Neural cell (in vitro differentiated cells): ENCODE measurements around the gene DPM2. TPM values are rescaled to one million over a fixed set of nuclear protein-coding genes. Genes with fewer than 3 reads are reported as not detected.

ENCODE experiments used
- H2AFZ ChIP-seq: fragments of 200-600, 300-800 bp; sonication (generic), shearing (Covaris generic); 2 replicates; pipeline ENCODE4 v1.6.0; 2014; ENCODE audit warnings: low read depth, mild to moderate bottlenecking, antibody characterized with exemption, low read length, moderate library complexity
- H3F3A ChIP-seq: fragments of 200-600 bp; shearing (Covaris generic); 2 replicates; pipeline ENCODE4 v1.6.1; 2016; ENCODE audit warnings: mild to moderate bottlenecking, moderate library complexity, mixed read lengths, antibody characterized with exemption, low read length; ENCODE audit not compliant: insufficient read depth, poor library complexity, severe bottlenecking
- H3K27ac ChIP-seq: fragments of 200-600, 300-800 bp; sonication (generic), shearing (Covaris generic); 2 replicates; pipeline ENCODE4 v1.5.1; 2014; ENCODE audit warnings: mild to moderate bottlenecking, low read length, moderate library complexity
- H3K27me3 ChIP-seq: fragments of 300-800, 200-600 bp; sonication (generic), shearing (Covaris generic); 2 replicates; pipeline ENCODE4 v1.6.0; 2014; ENCODE audit warnings: mild to moderate bottlenecking, low read depth, low read length, moderate library complexity; ENCODE audit not compliant: insufficient read depth
- H3K36me3 ChIP-seq: fragments of 300-800, 200-600 bp; sonication (generic), shearing (Covaris generic); 2 replicates; pipeline ENCODE4 v1.5.1; 2014; ENCODE audit warnings: mild to moderate bottlenecking, antibody characterized with exemption, low read length, moderate library complexity; ENCODE audit not compliant: insufficient read depth
- H3K4me2 ChIP-seq: fragments of 300-800, 200-600 bp; sonication (generic), shearing (Covaris generic); 2 replicates; pipeline ENCODE4 v1.6.0; 2014; ENCODE audit warnings: mild to moderate bottlenecking, low read length
- H3K4me3 ChIP-seq: fragments of 300-800, 200-600 bp; sonication (generic), shearing (Covaris generic); 2 replicates; pipeline ENCODE4 v1.5.1; 2014; ENCODE audit warnings: mild to moderate bottlenecking, low read length, moderate library complexity
- H3K79me2 ChIP-seq: fragments of 200-600 bp; shearing (Covaris generic); replicated peaks from 2 replicates; pipeline ENCODE4 v1.6.0; 2014; ENCODE audit warnings: mild to moderate bottlenecking, low read length, moderate library complexity; ENCODE audit not compliant: insufficient read depth
- H3K9ac ChIP-seq: fragments of 300-800, 200-600 bp; sonication (generic), shearing (Covaris generic); 2 replicates; pipeline ENCODE4 v1.6.1; 2016; ENCODE audit warnings: mild to moderate bottlenecking, low read length, mixed read lengths
- H3K9me2 ChIP-seq: fragments of 200-600 bp; shearing (Covaris generic); 2 replicates; pipeline ENCODE4 v1.6.1; 2016; ENCODE audit warnings: mild to moderate bottlenecking, low read length, mixed read lengths; ENCODE audit not compliant: insufficient read depth
- H3K9me3 ChIP-seq: fragments of 200-600, 300-800 bp; sonication (generic), shearing (Covaris generic); 2 replicates; pipeline ENCODE4 v1.6.1; 2016; ENCODE audit warnings: mild to moderate bottlenecking, mixed run types, low read length, moderate library complexity, mixed read lengths
- H4K20me1 ChIP-seq: fragments of 200-600 bp; shearing (Covaris generic); 2 replicates; pipeline ENCODE4 v1.6.1; 2016; ENCODE audit warnings: mild to moderate bottlenecking, mixed run types; ENCODE audit not compliant: insufficient read depth
- EP300 ChIP-seq: fragments of 450-650 bp; conservative IDR thresholded peaks from 2 replicates; pipeline ENCODE4 v1.6.1; 2014; ENCODE audit warnings: antibody characterized with exemption, mild to moderate bottlenecking, moderate library complexity; ENCODE audit not compliant: poor library complexity, severe bottlenecking
- EZH2 ChIP-seq: fragments of 200-600, 300-800 bp; shearing (Covaris generic), sonication (generic); IDR thresholded peaks from 2 replicates; pipeline ENCODE4 v1.6.1; 2014; ENCODE audit warnings: antibody characterized with exemption, low read length, borderline replicate concordance, mild to moderate bottlenecking; ENCODE audit not compliant: insufficient read depth, poor library complexity, severe bottlenecking
- MXI1 ChIP-seq: fragments of 450-650 bp; conservative IDR thresholded peaks from 2 replicates; pipeline ENCODE4 v1.6.1; 2014; ENCODE audit warnings: antibody characterized with exemption, mild to moderate bottlenecking; ENCODE audit not compliant: poor library complexity, severe bottlenecking
- POLR2AphosphoS5 ChIP-seq: IDR thresholded peaks from 2 replicates; pipeline ENCODE4 v1.6.1; 2012
- RAD21 ChIP-seq: fragments of 450-650 bp; conservative IDR thresholded peaks from 2 replicates; pipeline ENCODE4 v1.6.1; 2014; ENCODE audit warnings: antibody characterized with exemption, mild to moderate bottlenecking, moderate library complexity
- SMC3 ChIP-seq: fragments of 450-650 bp; conservative IDR thresholded peaks from 2 replicates; pipeline ENCODE4 v1.6.1; 2014; ENCODE audit warnings: antibody characterized with exemption, mild to moderate bottlenecking, moderate library complexity; ENCODE audit not compliant: poor library complexity
- TAF1 ChIP-seq: IDR thresholded peaks from 2 replicates; pipeline ENCODE4 v1.6.1; 2012; ENCODE audit warnings: low read depth
- polyA plus RNA-seq: library from polyadenylated mRNA; depleted of rRNA; stranded (reverse); fragments of >200 nt; gene quantifications from 2 replicates; pipeline ENCODE4 v1.2.3, GENCODE V29; 2014
- TF ChIP-seq, protein P1 (sequence below): fragments of 450-650 bp; IDR thresholded peaks from 2 replicates; pipeline ENCODE4 v1.5.1; 2014; ENCODE audit warnings: antibody characterized with exemption, mild to moderate bottlenecking, moderate library complexity; ENCODE audit not compliant: poor library complexity, severe bottlenecking
- TF ChIP-seq, protein P2 (sequence below): IDR thresholded peaks from 2 replicates; pipeline ENCODE4 v1.6.1; 2012; ENCODE audit warnings: borderline replicate concordance

DPM2 gene
- polyA plus RNA-seq, 1 donor from 2014 or later: 30.5 TPM

DNA sequence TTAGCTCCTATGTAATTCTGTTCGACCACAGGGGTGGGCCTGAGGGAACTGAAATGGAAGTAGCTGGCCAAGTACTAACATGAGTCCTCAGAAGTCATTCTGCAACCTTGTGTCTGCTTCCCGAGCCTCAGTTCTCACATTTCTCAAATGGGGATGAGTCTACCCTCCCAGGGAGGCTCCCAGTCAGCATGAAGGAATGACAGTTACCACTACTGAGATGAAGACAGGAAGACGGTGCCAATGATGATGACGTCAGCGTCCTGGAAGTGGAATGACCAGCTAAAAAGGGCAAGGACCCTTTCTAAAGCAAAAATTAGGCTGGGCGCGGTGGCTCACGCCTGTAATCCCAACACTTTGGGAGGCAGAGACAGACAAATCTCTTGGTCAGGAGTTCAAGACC, 13.9 kb downstream of the DPM2 start:
- Histone ChIP-seq H3K27ac (no peak overlapping the region), H3K9ac (no peak overlapping the region), H2AFZ (no peak overlapping the region), H3K4me3 (no peak overlapping the region), H3K79me2 (no peaks in the 10 kb centered on the region), H3K27me3 (peaks cover 42% of the 10 kb centered on the region), H3K9me2 (no peaks in the 10 kb centered on the region), H3K9me3 (no peaks in the 10 kb centered on the region), H3K4me2 (no peak overlapping the region), H3F3A (no peaks in the 10 kb centered on the region), H3K36me3 (no peaks in the 10 kb centered on the region), H4K20me1 (no peaks in the 10 kb centered on the region)
- TF ChIP-seq, protein P1, sequence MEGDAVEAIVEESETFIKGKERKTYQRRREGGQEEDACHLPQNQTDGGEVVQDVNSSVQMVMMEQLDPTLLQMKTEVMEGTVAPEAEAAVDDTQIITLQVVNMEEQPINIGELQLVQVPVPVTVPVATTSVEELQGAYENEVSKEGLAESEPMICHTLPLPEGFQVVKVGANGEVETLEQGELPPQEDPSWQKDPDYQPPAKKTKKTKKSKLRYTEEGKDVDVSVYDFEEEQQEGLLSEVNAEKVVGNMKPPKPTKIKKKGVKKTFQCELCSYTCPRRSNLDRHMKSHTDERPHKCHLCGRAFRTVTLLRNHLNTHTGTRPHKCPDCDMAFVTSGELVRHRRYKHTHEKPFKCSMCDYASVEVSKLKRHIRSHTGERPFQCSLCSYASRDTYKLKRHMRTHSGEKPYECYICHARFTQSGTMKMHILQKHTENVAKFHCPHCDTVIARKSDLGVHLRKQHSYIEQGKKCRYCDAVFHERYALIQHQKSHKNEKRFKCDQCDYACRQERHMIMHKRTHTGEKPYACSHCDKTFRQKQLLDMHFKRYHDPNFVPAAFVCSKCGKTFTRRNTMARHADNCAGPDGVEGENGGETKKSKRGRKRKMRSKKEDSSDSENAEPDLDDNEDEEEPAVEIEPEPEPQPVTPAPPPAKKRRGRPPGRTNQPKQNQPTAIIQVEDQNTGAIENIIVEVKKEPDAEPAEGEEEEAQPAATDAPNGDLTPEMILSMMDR: no peak
- no peak for TF ChIP-seq TAF1
- TF ChIP-seq EZH2: no peak
- no peak for TF ChIP-seq EP300
- TF ChIP-seq POLR2AphosphoS5: no peak
- TF ChIP-seq, protein P2, sequence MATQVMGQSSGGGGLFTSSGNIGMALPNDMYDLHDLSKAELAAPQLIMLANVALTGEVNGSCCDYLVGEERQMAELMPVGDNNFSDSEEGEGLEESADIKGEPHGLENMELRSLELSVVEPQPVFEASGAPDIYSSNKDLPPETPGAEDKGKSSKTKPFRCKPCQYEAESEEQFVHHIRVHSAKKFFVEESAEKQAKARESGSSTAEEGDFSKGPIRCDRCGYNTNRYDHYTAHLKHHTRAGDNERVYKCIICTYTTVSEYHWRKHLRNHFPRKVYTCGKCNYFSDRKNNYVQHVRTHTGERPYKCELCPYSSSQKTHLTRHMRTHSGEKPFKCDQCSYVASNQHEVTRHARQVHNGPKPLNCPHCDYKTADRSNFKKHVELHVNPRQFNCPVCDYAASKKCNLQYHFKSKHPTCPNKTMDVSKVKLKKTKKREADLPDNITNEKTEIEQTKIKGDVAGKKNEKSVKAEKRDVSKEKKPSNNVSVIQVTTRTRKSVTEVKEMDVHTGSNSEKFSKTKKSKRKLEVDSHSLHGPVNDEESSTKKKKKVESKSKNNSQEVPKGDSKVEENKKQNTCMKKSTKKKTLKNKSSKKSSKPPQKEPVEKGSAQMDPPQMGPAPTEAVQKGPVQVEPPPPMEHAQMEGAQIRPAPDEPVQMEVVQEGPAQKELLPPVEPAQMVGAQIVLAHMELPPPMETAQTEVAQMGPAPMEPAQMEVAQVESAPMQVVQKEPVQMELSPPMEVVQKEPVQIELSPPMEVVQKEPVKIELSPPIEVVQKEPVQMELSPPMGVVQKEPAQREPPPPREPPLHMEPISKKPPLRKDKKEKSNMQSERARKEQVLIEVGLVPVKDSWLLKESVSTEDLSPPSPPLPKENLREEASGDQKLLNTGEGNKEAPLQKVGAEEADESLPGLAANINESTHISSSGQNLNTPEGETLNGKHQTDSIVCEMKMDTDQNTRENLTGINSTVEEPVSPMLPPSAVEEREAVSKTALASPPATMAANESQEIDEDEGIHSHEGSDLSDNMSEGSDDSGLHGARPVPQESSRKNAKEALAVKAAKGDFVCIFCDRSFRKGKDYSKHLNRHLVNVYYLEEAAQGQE: no peak
- TF ChIP-seq MXI1: no peak
- TF ChIP-seq SMC3: no peak
- no peak for TF ChIP-seq RAD21

DNA sequence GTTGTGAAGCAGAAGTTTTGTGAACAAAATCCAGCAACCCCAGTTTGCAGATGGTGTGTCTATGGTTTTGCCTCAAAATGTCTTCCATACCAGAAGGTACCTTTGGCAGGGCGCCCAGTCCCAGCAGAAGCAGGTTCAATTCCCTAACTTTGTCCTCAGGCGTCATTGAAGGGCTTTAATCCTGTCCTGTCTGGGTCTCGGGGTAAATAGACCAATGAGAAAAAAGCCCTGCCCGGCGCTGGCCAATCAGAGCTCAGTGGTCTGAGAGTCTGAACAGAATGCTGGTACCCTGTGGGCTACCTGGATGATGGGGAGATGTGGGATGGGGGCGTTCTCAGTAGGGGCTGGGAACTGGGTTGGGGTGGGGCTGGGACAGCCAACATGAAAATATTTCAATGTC, 14.6 kb downstream of the DPM2 start:
- no peaks in the 10 kb centered on the region for H3K36me3 ChIP-seq
- H3K9ac ChIP-seq: no peak overlapping the region
- no peak overlapping the region for H2AFZ ChIP-seq
- H3K4me3 ChIP-seq: no peak overlapping the region
- peaks cover 35% of the 10 kb centered on the region for H3K27me3 ChIP-seq
- no peaks in the 10 kb centered on the region for H3K9me3 ChIP-seq
- TF ChIP-seq, protein P2: no peak
- TF ChIP-seq POLR2AphosphoS5 (no peak), EZH2 (no peak), EP300 (no peak), TAF1 (no peak), MXI1 (no peak), RAD21 (no peak), SMC3 (no peak)
- TF ChIP-seq, protein P1: no peak
- no peaks in the 10 kb centered on the region for H4K20me1 ChIP-seq
- no peaks in the 10 kb centered on the region for H3K79me2 ChIP-seq
- H3K4me2 ChIP-seq: no peak overlapping the region
- no peak overlapping the region for H3K27ac ChIP-seq
- H3F3A ChIP-seq: no peaks in the 10 kb centered on the region
- H3K9me2 ChIP-seq: no peaks in the 10 kb centered on the region
